ENCODE measurements around the gene AFF4. TPM values are rescaled to one million over a fixed set of nuclear protein-coding genes. Genes with fewer than 3 reads are reported as not detected.

Gene AFF4
- total and polyA plus RNA-seq, 2 of the 4 experiments (the other 2 are of a cell fraction): 27.3 to 57.2 TPM

DNA sequence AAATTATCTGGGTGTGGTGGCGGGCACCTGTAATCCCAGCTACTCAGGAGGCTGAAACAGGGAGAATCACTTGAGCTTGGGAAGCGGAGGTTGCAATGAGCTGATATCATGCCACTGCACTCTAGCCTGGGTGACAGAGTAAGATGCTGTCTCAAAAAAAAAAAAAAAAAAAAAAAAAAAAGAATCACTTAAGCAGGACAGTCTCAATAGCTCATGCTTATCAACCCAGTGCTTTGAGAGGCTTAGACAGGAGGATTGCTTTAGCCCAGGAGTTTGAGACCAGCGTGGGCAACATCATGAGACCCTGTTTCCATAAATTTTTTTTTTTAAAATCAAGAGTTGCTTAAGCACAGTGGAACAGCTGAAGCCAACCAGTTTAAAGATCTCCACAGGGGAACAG is 47.3 kb downstream of the AFF4 start:
- CTCF ChIA-PET: interaction anchor here (0.6 kb wide), 1 partner anchor 38 kb away, joined by 5 read pairs; no protein-coding TSS in a partner anchor
- Histone ChIP-seq H3K56ac (ENCODE audit: extremely low read depth, insufficient read depth, low read length) (no peak overlapping the region), H2BK20ac (ENCODE audit: low read depth, low read length) (no peak overlapping the region), H3K18ac (ENCODE audit: low read depth, low read length) (no peak overlapping the region), H4K8ac (ENCODE audit: low read depth in 2 of 2, low read length in 2 of 2) (no peak overlapping the region), H3K9me1 (ENCODE audit: insufficient read depth, low read length) (0 out of 2 replicates have a peak, but pooled peaks cover 7% of the 10 kb centered on the region), H4K5ac (ENCODE audit: low read depth, low read length) (no peak overlapping the region), H3K4ac (ENCODE audit: low read depth, low read length) (no peak overlapping the region), H2AK9ac (replicated peaks; ENCODE audit: low read depth, low read length, poor library complexity) (no peak overlapping the region), H2BK15ac (ENCODE audit: low read depth, low read length) (no peak overlapping the region), H3K36me3 (ENCODE audit: control insufficient read depth, insufficient read depth, low read length) (peaks cover 39% of the 10 kb centered on the region), H2BK5ac (ENCODE audit: low read depth, low read length, poor library complexity, severe bottlenecking) (no peak overlapping the region), H3K27me3 (ENCODE audit: control insufficient read depth, insufficient read depth, low read length) (no peaks in the 10 kb centered on the region), H3K4me3 (ENCODE audit: insufficient read depth, low read depth, low read length) (no peak overlapping the region), H2BK120ac (ENCODE audit: low read depth, low read length) (no peak overlapping the region), H3K23ac (ENCODE audit: low read depth, low read length) (no peak overlapping the region), H3K4me1 (ENCODE audit: control insufficient read depth, insufficient read depth, low read length) (no peaks in the 10 kb centered on the region), H2AK5ac (ENCODE audit: low read depth, low read length) (no peak overlapping the region), H4K91ac (ENCODE audit: insufficient read depth, low read depth, low read length) (no peak overlapping the region), H3K14ac (replicated peaks; ENCODE audit: low read depth, low read length) (no peak overlapping the region), H3K27ac (ENCODE audit: insufficient read depth, low read length) (no peak overlapping the region), H3K79me1 (ENCODE audit: low read depth in 1 of 2, low read length in 2 of 2) (peaks cover 28 to 65% of the 10 kb centered on the region in 2 experiments), H3K9ac (ENCODE audit: low read depth, low read length) (no peak overlapping the region), H4K20me1 (ENCODE audit: insufficient read depth, low read length) (peaks cover 58% of the 10 kb centered on the region), H3K9me3 (ENCODE audit: control insufficient read depth, insufficient read depth, low read length) (no peaks in the 10 kb centered on the region), H2AFZ (replicated peaks; ENCODE audit: low read length, poor library complexity) (no peak overlapping the region), H3K4me2 (ENCODE audit: low read depth, low read length) (no peak overlapping the region)
- intact Hi-C loops (cut with micrococcal nuclease) (no loop called here), dilution Hi-C loops (cut with HindIII; ENCODE audit: low sequenced_read_pairs, unreplicated experiment) (no loop called here), in situ Hi-C loops (cut with MboI; ENCODE audit: low sequenced_read_pairs) (no loop called here)
- BruUV-seq (replicated peaks): no TSS peak
- DNase-seq: no peak
- no peak for ATAC-seq (ENCODE audit: low read depth)
- WGBS, 2 experiments (ENCODE audit: extremely low coverage in 2 of 2, insufficient read length in 1 of 2): 100% methylated on average over 1 of the region's 3 CpGs; no CpG with 5 or more reads in 1 of the 2 experiments
- TF ChIP-seq FOS (IDR thresholded peaks at IDR 0.05; ENCODE audit: low read depth, low read length): no peak
- TF ChIP-seq USF2 (IDR thresholded peaks at IDR 0.05; ENCODE audit: low read depth, low read length): no peak
- TF ChIP-seq BHLHE40 (IDR thresholded peaks at IDR 0.05; ENCODE audit: low read depth, low read length): no peak
- no peak for TF ChIP-seq SMC3 (IDR thresholded peaks at IDR 0.05; ENCODE audit: low read depth, low read length)
- no peak for TF ChIP-seq CEBPB (IDR thresholded peaks at IDR 0.05; ENCODE audit: low read depth, low read length)
- TF ChIP-seq POLR2A (IDR thresholded peaks at IDR 0.05; ENCODE audit: low read depth, low read length): no peak
- TF ChIP-seq, protein P1, sequence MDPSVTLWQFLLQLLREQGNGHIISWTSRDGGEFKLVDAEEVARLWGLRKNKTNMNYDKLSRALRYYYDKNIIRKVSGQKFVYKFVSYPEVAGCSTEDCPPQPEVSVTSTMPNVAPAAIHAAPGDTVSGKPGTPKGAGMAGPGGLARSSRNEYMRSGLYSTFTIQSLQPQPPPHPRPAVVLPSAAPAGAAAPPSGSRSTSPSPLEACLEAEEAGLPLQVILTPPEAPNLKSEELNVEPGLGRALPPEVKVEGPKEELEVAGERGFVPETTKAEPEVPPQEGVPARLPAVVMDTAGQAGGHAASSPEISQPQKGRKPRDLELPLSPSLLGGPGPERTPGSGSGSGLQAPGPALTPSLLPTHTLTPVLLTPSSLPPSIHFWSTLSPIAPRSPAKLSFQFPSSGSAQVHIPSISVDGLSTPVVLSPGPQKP (IDR thresholded peaks at IDR 0.05; ENCODE audit: borderline replicate concordance, low read depth, low read length): no peak
- no peak for TF ChIP-seq MAFK (IDR thresholded peaks at IDR 0.05; ENCODE audit: low read depth, low read length)
- no peak for TF ChIP-seq CHD1 (IDR thresholded peaks at IDR 0.05; ENCODE audit: low read depth, low read length)
- no peak for TF ChIP-seq MAZ (IDR thresholded peaks at IDR 0.05; ENCODE audit: borderline replicate concordance, low read depth, low read length)
- no peak for TF ChIP-seq NFE2L2 (IDR thresholded peaks at IDR 0.05; ENCODE audit: low read depth, low read length)
- no peak for TF ChIP-seq RFX5 (IDR thresholded peaks at IDR 0.05; ENCODE audit: low read depth, low read length)
- TF ChIP-seq, protein P2, sequence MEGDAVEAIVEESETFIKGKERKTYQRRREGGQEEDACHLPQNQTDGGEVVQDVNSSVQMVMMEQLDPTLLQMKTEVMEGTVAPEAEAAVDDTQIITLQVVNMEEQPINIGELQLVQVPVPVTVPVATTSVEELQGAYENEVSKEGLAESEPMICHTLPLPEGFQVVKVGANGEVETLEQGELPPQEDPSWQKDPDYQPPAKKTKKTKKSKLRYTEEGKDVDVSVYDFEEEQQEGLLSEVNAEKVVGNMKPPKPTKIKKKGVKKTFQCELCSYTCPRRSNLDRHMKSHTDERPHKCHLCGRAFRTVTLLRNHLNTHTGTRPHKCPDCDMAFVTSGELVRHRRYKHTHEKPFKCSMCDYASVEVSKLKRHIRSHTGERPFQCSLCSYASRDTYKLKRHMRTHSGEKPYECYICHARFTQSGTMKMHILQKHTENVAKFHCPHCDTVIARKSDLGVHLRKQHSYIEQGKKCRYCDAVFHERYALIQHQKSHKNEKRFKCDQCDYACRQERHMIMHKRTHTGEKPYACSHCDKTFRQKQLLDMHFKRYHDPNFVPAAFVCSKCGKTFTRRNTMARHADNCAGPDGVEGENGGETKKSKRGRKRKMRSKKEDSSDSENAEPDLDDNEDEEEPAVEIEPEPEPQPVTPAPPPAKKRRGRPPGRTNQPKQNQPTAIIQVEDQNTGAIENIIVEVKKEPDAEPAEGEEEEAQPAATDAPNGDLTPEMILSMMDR (conservative IDR thresholded peaks at IDR 0.05; ENCODE audit: low read depth, low read length): no peak
- TF ChIP-seq MXI1 (IDR thresholded peaks at IDR 0.05; ENCODE audit: borderline replicate concordance, low read depth, low read length): no peak
- TF ChIP-seq RAD21 (IDR thresholded peaks at IDR 0.05; ENCODE audit: low read length): no peak
- POLR2A ChIA-PET (ENCODE audit: unreplicated experiment): no interaction called here
